A673 (cell line): ENCODE results near the gene HS3ST6.

Source experiments
- CTCF ChIP-seq: fragments of 300-800, 200-600 bp; sonication (generic); conservative IDR thresholded peaks from 2 replicates; pipeline ENCODE4 v1.5.1; 2017; ENCODE audit warnings: low read depth, mild to moderate bottlenecking, antibody characterized with exemption, low read length, moderate library complexity, mixed read lengths
- EZH2 ChIP-seq: fragments of 200-600 bp; sonication (generic); IDR thresholded peaks from 2 replicates; pipeline ENCODE4 v1.6.1; 2017; ENCODE audit warnings: borderline replicate concordance, low read depth, mild to moderate bottlenecking, mixed read lengths, antibody characterized with exemption, low read length; ENCODE audit not compliant: poor library complexity, severe bottlenecking

GRCh38 chr16:1895068-1895467 lies 23.1 kb downstream of the HS3ST6 start:
- TF ChIP-seq CTCF (no peak), EZH2 (no peak)
